OCI-LY7 (cell line): ENCODE data around the gene FAXC. TPM values are rescaled to one million over a fixed set of nuclear protein-coding genes. Genes with fewer than 3 reads are reported as not detected.

Experiments
- BruUV-seq: library from RNA; stranded (reverse); fragments of 400-500 nt; replicated peaks from 2 replicates; lab custom pipeline; 2021; lab: Mats Ljungman, UMichigan
- CTCF ChIA-PET: fragments of 300-600 bp; sonication (Branson Sonifier 250); formaldehyde crosslinking; loops from one replicate; lab custom pipeline; 2022; ENCODE audit warnings: antibody characterized with exemption; ENCODE audit not compliant: unreplicated experiment; lab: Charles Lee
- POLR2A ChIA-PET: fragments of 300-600 bp; sonication (Branson Sonifier 250); formaldehyde crosslinking; loops from one replicate; lab custom pipeline; 2022; ENCODE audit warnings: antibody characterized with exemption; lab: Charles Lee
- DNase-seq: peaks from one replicate; pipeline ENCODE4 v3.0.0-alpha.2; 2015; ENCODE audit warnings: low spot score
- H2AFZ ChIP-seq: fragments of 200-600 bp; sonication (generic), shearing (Covaris generic); 2 replicates; pipeline ENCODE4 v1.6.1; 2014; ENCODE audit warnings: mild to moderate bottlenecking, antibody characterized with exemption, low read length, moderate library complexity
- H3K27ac ChIP-seq: fragments of 200-600 bp; sonication (generic); 2 replicates; pipeline ENCODE4 v1.5.1; 2014; ENCODE audit warnings: mixed run types, low read depth, mild to moderate bottlenecking, moderate library complexity, low read length, inconsistent platforms; ENCODE audit not compliant: poor library complexity, severe bottlenecking
- H3K36me3 ChIP-seq: fragments of 200-600 bp; sonication (generic); 2 replicates; pipeline ENCODE4 v1.6.1; 2014; ENCODE audit warnings: mild to moderate bottlenecking, antibody characterized with exemption, low read length, moderate library complexity, mixed read lengths; ENCODE audit not compliant: insufficient read depth
- H3K4me1 ChIP-seq: fragments of 200-600 bp; sonication (generic); 2 replicates; pipeline ENCODE4 v1.5.1; 2014; ENCODE audit warnings: mild to moderate bottlenecking, low read length; ENCODE audit not compliant: insufficient read depth, poor library complexity, severe bottlenecking
- H3K4me2 ChIP-seq: fragments of 200-600 bp; sonication (generic); 2 replicates; pipeline ENCODE4 v1.6.1; 2014; ENCODE audit warnings: mild to moderate bottlenecking, low read length
- H3K4me3 ChIP-seq: fragments of 200-600 bp; sonication (generic); 2 replicates; pipeline ENCODE4 v1.5.1; 2014; ENCODE audit warnings: mild to moderate bottlenecking, low read depth, low read length; ENCODE audit not compliant: poor library complexity, severe bottlenecking
- H3K79me2 ChIP-seq: fragments of 200-600 bp; sonication (generic); 2 replicates; pipeline ENCODE4 v1.6.1; 2016; ENCODE audit warnings: low read depth, mild to moderate bottlenecking, low read length, moderate library complexity, mixed read lengths; ENCODE audit not compliant: insufficient read depth
- H3K9me2 ChIP-seq: fragments of 200-600 bp; sonication (generic); 2 replicates; pipeline ENCODE4 v1.6.1; 2016; ENCODE audit warnings: mild to moderate bottlenecking, low read length, mixed read lengths; ENCODE audit not compliant: insufficient read depth
- H3K9me3 ChIP-seq: fragments of 200-600 bp; sonication (generic); 2 replicates; pipeline ENCODE4 v1.6.1; 2014; ENCODE audit warnings: mild to moderate bottlenecking, mixed run types, low read length, mixed read lengths
- H4K20me1 ChIP-seq: fragments of 200-600 bp; sonication (generic); 2 replicates; pipeline ENCODE4 v1.6.1; 2014; ENCODE audit warnings: mild to moderate bottlenecking, antibody characterized with exemption, low read length, moderate library complexity, mixed read lengths; ENCODE audit not compliant: insufficient read depth
- CTCF ChIP-seq: fragments of 200-600 bp; sonication (generic); conservative IDR thresholded peaks from 2 replicates; pipeline ENCODE4 v1.5.1; 2014; ENCODE audit warnings: mild to moderate bottlenecking, antibody characterized with exemption, low read length, moderate library complexity, mixed read lengths
- EZH2phosphoT487 ChIP-seq: fragments of 200-600 bp; sonication (generic); IDR thresholded peaks from 2 replicates; pipeline ENCODE4 v1.6.1; 2018; ENCODE audit warnings: low read depth, borderline replicate concordance, mild to moderate bottlenecking, mixed run types, antibody characterized with exemption, low read length, moderate library complexity, mixed read lengths
- intact Hi-C: fragments of 100-400 bp; cut with micrococcal nuclease; formaldehyde crosslinking; loops from one replicate; pipeline ENCODE4 v1.10.0; 2022; ENCODE audit not compliant: unreplicated experiment
- total RNA-seq, 2 experiments: library from RNA; depleted of rRNA in 1 of 2; stranded (reverse); fragments of >200 nt in 1 of 2; shearing (Covaris generic) in 1 of 2; gene quantifications; 2 replicates each; pipeline ENCODE4 v1.2.3, GENCODE V29; 2014 to 2022

The FAXC gene
- total RNA-seq, 2 experiments from 2014 or later, result not detected

DNA sequence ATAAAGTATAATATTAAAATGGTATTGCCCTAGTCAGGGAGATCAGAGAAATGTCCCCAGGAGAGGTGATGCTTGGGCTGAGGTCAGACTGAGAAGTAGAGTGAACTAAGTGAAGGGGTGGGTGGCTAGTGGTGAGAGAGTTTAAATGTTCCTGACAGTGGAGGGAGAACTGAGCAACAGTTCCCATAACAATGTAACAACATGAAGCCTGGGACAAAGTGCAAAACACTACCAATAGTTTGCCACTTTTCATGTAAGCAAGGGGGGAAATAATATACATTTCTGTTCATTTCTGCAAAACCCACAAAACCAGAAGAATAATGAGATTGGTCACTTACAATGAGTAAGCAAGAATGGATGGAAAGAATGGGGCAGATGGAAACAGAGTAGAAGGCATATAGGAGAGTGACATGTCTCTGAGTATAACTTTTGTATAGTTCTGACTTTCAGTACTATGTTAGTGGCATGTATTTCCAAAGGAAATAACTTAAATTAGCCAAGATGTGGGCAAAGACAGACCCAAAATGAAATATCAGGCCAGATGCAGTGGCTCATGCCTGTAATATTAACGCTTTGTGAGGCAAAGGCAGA lies 13.3 kb upstream of the FAXC start:
- no peak for DNase-seq
- CTCF ChIA-PET, result no interaction called here
- Histone ChIP-seq H2AFZ (no peak overlapping the region), H4K20me1 (no peaks in the 10 kb centered on the region), H3K4me1 (no peaks in the 10 kb centered on the region), H3K4me3 (no peak overlapping the region), H3K9me3 (no peaks in the 10 kb centered on the region), H3K79me2 (no peaks in the 10 kb centered on the region), H3K36me3 (no peaks in the 10 kb centered on the region), H3K9me2 (no peaks in the 10 kb centered on the region), H3K27ac (no peak overlapping the region), H3K4me2 (no peak overlapping the region)
- intact Hi-C loops, result no loop called here
- POLR2A ChIA-PET, result no interaction called here
- no peak for TF ChIP-seq CTCF
- no peak for TF ChIP-seq EZH2phosphoT487
- BruUV-seq, result no TSS peak

DNA sequence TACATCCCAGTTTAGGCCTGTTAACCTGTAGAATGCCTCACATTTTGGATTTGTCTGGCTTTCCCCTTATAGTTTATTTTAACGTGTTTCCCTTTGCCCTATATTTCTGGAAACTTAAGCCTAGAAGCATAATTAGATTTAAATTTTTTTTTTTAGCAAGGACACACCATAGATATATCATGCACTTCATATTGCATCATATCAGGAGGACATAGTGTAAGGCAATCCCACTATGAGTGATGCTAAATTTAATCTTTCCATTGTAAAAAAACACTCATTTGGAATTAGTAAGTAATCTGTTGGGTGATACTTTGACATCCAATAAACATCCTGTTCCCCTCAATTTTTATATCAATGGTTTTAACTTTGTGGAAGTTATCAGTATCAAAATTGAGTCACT lies 10.3 kb upstream of the FAXC start:
- ChIA-PET CTCF (no interaction called here), POLR2A (no interaction called here)
- H4K20me1 ChIP-seq, result no peaks in the 10 kb centered on the region
- no peaks in the 10 kb centered on the region for H3K36me3 ChIP-seq
- BruUV-seq, result no TSS peak
- no peaks in the 10 kb centered on the region for H3K9me3 ChIP-seq
- no peaks in the 10 kb centered on the region for H3K9me2 ChIP-seq
- intact Hi-C loops, result no loop called here
- H2AFZ ChIP-seq, result no peak overlapping the region
- H3K4me2 ChIP-seq, result no peak overlapping the region
- no peaks in the 10 kb centered on the region for H3K4me1 ChIP-seq
- no peak overlapping the region for H3K27ac ChIP-seq
- TF ChIP-seq EZH2phosphoT487 (no peak), CTCF (no peak)
- no peak for DNase-seq
- no peaks in the 10 kb centered on the region for H3K79me2 ChIP-seq
- H3K4me3 ChIP-seq, result no peak overlapping the region

DNA sequence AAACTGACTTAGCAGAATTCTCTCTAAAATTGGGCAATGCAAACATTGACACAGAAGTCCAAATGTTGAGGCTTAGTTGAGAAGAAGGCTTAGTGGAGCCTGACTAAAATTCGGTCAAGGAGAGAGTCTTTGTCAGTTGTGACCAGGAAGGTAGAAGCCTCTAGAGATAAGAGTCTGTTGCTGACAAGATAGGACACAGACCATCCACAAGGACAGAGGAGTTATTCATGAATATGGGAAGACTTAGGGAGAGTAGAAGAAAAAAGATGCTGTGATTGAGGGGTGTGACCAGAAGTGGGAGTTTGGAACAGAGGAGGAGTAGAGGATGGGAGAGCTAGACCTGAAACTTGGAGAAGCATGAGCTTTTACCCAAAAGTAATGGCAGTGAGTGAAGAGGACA lies 7.2 kb upstream of the FAXC start:
- Histone ChIP-seq H4K20me1 (no peaks in the 10 kb centered on the region), H3K27ac (no peak overlapping the region), H3K9me2 (no peaks in the 10 kb centered on the region), H3K36me3 (no peaks in the 10 kb centered on the region), H3K4me2 (no peak overlapping the region), H3K4me1 (no peaks in the 10 kb centered on the region), H3K4me3 (no peak overlapping the region), H3K9me3 (no peaks in the 10 kb centered on the region), H2AFZ (no peak overlapping the region), H3K79me2 (no peaks in the 10 kb centered on the region)
- no TSS peak for BruUV-seq
- TF ChIP-seq EZH2phosphoT487 (no peak), CTCF (no peak)
- CTCF ChIA-PET, result interaction anchor here (0.5 kb wide), 1 partner anchor 25 kb away, joined by 3 read pairs; no protein-coding TSS in a partner anchor
- POLR2A ChIA-PET, result no interaction called here
- DNase-seq, result no peak
- intact Hi-C loops, result no loop called here
